DND-41 (cell line): ENCODE data around the gene SLC25A13.

ENCODE experiments used
- ATAC-seq: fragments of 200-7000 bp; cut with Tn5 transposase; 3 replicates; pipeline ENCODE4 v1.9.1; 2021; ENCODE audit warnings: low read depth; ENCODE audit not compliant: insufficient read depth
- DNase-seq: peaks from one replicate; pipeline ENCODE4 v3.0.0-alpha.2; 2020
- H2AFZ ChIP-seq: 2 replicates; pipeline ENCODE4 v1.6.0; 2012; ENCODE audit warnings: low read depth, low read length
- H3K27ac ChIP-seq: 2 replicates; pipeline ENCODE4 v1.5.1; 2012; ENCODE audit warnings: low read length, inconsistent platforms
- H3K27me3 ChIP-seq: fragments of 200-600 bp; sonication (generic); 2 replicates; pipeline ENCODE4 v1.6.0; 2012; ENCODE audit warnings: low read length, mild to moderate bottlenecking, inconsistent platforms; ENCODE audit not compliant: insufficient read depth, poor library complexity
- H3K36me3 ChIP-seq: 2 replicates; pipeline ENCODE4 v1.5.1; 2012; ENCODE audit warnings: low read length, inconsistent platforms; ENCODE audit not compliant: insufficient read depth
- H3K4me1 ChIP-seq: 2 replicates; pipeline ENCODE4 v1.5.1; 2012; ENCODE audit warnings: mild to moderate bottlenecking, low read length; ENCODE audit not compliant: insufficient read depth
- H3K4me2 ChIP-seq: 2 replicates; pipeline ENCODE4 v1.6.0; 2012; ENCODE audit warnings: mild to moderate bottlenecking, moderate library complexity, low read length, inconsistent platforms; ENCODE audit not compliant: insufficient read depth
- H3K4me3 ChIP-seq, 2 experiments: fragments of 200-600 bp in 1 of 2; shearing (Covaris generic) in 1 of 2; 2 replicates each; pipeline ENCODE4 v1.5.1; 2012 to 2016; ENCODE audit warnings: inconsistent platforms in 2 of 2, low read length in 2 of 2, mild to moderate bottlenecking in 2 of 2, low read depth in 1 of 2, moderate library complexity in 1 of 2
- H3K79me2 ChIP-seq: 2 replicates; pipeline ENCODE4 v1.6.0; 2012; ENCODE audit warnings: low read length, inconsistent platforms; ENCODE audit not compliant: insufficient read depth
- H3K9ac ChIP-seq: 2 replicates; pipeline ENCODE4 v1.6.0; 2012; ENCODE audit warnings: low read depth, mild to moderate bottlenecking, inconsistent platforms, low read length, moderate library complexity
- H3K9me3 ChIP-seq: 2 replicates; pipeline ENCODE4 v1.5.1; 2012; ENCODE audit warnings: low read length, moderate library complexity, mild to moderate bottlenecking, inconsistent platforms; ENCODE audit not compliant: insufficient read depth, severe bottlenecking
- H4K20me1 ChIP-seq: 2 replicates; pipeline ENCODE4 v1.6.0; 2012; ENCODE audit warnings: low read length; ENCODE audit not compliant: insufficient read depth
- EZH2 ChIP-seq: IDR thresholded peaks from 3 replicates; pipeline ENCODE4 v1.6.1; 2012; ENCODE audit warnings: borderline replicate concordance, low read depth, mild to moderate bottlenecking, moderate library complexity, low read length, inconsistent platforms; ENCODE audit not compliant: severe bottlenecking
- TF ChIP-seq, protein P1 (sequence below): IDR thresholded peaks from 2 replicates; pipeline ENCODE4 v1.5.1; 2012; ENCODE audit warnings: borderline replicate concordance, low read length, moderate library complexity, mild to moderate bottlenecking; ENCODE audit not compliant: poor library complexity, severe bottlenecking; ENCODE audit errors: extremely low read depth

SLC25A13 gene

DNA sequence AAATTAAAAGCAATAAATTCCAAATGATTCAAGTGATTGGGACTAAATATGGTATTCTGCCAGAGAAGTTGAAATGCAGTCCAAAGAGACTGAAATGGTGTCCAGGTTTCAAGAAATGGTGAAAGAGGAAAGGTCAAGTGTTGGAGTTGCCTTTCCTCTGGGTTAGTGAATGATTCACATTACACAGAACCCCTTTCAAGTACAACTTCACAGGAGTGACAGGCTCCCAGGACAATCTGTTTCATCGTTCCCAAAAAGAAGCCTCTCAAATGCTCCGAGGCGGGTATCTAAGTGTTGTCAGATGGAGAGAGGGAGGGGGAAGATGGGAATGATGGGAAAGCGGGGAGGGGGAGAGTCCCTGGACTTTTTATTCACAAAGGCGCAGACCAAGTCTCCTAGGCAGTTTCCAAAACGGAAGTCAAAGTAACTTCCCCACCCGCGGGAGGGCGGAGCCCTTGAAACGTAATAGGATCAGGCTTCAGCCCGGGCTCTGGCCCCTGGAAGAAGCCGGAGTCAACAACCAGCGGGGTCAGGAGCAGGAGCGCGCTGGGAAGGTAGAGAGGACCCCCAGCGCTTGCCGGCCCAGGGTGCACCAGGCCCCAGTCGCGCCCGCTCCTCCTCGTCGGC, 754 bp downstream of the SLC25A13 start:
- H4K20me1 ChIP-seq: no peaks in the 10 kb centered on the region
- H3K4me3 ChIP-seq: peak overlapping the region; percentile 22 to 59; a peak in 3 of 4 replicates
- no peak for TF ChIP-seq EZH2
- TF ChIP-seq, protein P1, sequence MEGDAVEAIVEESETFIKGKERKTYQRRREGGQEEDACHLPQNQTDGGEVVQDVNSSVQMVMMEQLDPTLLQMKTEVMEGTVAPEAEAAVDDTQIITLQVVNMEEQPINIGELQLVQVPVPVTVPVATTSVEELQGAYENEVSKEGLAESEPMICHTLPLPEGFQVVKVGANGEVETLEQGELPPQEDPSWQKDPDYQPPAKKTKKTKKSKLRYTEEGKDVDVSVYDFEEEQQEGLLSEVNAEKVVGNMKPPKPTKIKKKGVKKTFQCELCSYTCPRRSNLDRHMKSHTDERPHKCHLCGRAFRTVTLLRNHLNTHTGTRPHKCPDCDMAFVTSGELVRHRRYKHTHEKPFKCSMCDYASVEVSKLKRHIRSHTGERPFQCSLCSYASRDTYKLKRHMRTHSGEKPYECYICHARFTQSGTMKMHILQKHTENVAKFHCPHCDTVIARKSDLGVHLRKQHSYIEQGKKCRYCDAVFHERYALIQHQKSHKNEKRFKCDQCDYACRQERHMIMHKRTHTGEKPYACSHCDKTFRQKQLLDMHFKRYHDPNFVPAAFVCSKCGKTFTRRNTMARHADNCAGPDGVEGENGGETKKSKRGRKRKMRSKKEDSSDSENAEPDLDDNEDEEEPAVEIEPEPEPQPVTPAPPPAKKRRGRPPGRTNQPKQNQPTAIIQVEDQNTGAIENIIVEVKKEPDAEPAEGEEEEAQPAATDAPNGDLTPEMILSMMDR: no peak
- H3K9ac ChIP-seq: peak overlapping the region; percentile 67
- H3K27ac ChIP-seq: peak overlapping the region; percentile 67
- H3K79me2 ChIP-seq: no peaks in the 10 kb centered on the region
- H3K9me3 ChIP-seq: no peaks in the 10 kb centered on the region
- H3K4me1 ChIP-seq: peaks cover 22% of the 10 kb centered on the region
- H3K4me2 ChIP-seq: peak overlapping the region; percentile 66
- DNase-seq (peak; percentile 57), ATAC-seq (peak; percentile 76)
- peak overlapping the region; percentile 68 for H2AFZ ChIP-seq
- peaks cover 3% of the 10 kb centered on the region for H3K27me3 ChIP-seq
- H3K36me3 ChIP-seq: no peaks in the 10 kb centered on the region

DNA sequence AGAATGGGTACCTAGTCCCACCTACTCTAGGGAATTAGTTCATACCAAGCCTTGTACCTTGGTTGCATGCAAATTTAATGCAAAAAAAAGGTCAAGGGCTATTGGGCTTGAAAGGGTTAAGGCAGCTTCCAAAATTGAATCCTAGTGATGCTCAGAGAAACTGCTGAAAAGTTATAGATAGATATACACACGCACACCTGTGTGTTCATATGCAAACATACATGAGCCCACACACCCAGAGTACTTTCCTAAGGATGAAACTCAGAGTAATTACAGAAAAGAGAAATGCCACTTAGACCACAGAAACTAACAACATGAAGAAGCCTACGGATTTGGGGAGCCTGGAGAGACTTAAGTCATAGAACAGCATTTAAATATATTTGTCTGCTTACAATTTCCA, 1.5 kb downstream of the SLC25A13 start:
- no peak overlapping the region for H3K9ac ChIP-seq
- no peak for TF ChIP-seq EZH2
- TF ChIP-seq, protein P1: no peak
- H3K4me2 ChIP-seq: 0 out of 2 replicates have a peak overlapping the region, but pooled peaks have one; percentile 66
- no peak overlapping the region for H3K4me3 ChIP-seq
- no peak for DNase-seq
- no peak overlapping the region for H3K27ac ChIP-seq
- no peaks in the 10 kb centered on the region for H3K9me3 ChIP-seq
- no peak for ATAC-seq
- peaks cover 22% of the 10 kb centered on the region for H3K4me1 ChIP-seq
- no peak overlapping the region for H2AFZ ChIP-seq
- H4K20me1 ChIP-seq: no peaks in the 10 kb centered on the region
- H3K79me2 ChIP-seq: no peaks in the 10 kb centered on the region
- no peaks in the 10 kb centered on the region for H3K36me3 ChIP-seq
- peaks cover 3% of the 10 kb centered on the region for H3K27me3 ChIP-seq

DNA sequence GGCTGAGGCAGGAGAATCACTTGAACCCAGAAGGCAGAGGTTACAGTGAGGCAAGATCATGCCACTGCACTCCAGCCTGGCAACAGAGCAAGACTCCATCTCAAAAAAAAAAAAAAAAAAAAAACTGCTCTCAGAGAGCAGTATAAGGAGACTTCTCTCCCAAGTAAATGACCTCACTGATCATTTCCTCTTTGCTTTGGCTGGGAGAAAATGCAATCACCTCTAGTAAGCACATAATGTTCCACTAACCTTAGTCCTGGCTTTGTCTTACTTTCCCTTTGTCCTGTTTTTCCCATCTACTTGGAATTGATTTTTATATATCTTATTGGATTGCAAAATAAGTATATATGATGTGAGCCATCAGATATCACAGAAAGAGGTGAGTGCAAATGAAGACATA, 2.5 kb downstream of the SLC25A13 start:
- Histone ChIP-seq H2AFZ (no peak overlapping the region), H3K4me3 (no peak overlapping the region), H3K27me3 (peaks cover 3% of the 10 kb centered on the region), H3K4me1 (peaks cover 22% of the 10 kb centered on the region), H4K20me1 (no peaks in the 10 kb centered on the region), H3K79me2 (no peaks in the 10 kb centered on the region), H3K27ac (no peak overlapping the region), H3K36me3 (no peaks in the 10 kb centered on the region), H3K9ac (no peak overlapping the region), H3K4me2 (no peak overlapping the region), H3K9me3 (no peaks in the 10 kb centered on the region)
- TF ChIP-seq EZH2: no peak
- TF ChIP-seq, protein P1: no peak
- ATAC-seq (no peak), DNase-seq (no peak)
